SK-MEL-5 (cell line): ENCODE measurements around the gene HRC. TPM values are rescaled to one million over a fixed set of nuclear protein-coding genes. Genes with fewer than 3 reads are reported as not detected.
"Not testable (repeated sequence)": the region's sequence is repeated elsewhere in the genome, so short reads cannot be mapped to it uniquely, and the experiment has no call there.

Experiments
- DNase-seq: peaks from one replicate; pipeline ENCODE4 v3.0.0-alpha.2; 2016; ENCODE audit warnings: low read depth, low spot score
- in situ Hi-C: cut with HindIII; loops from 2 replicates; pipeline ENCODE4 v1.10.0; 2016; ENCODE audit warnings: low sequenced_read_pairs, high pct_unique_total_duplicates, low pct_unique_long_range_greater_than_20kb
- polyA plus RNA-seq, 2 experiments: library from polyadenylated mRNA; depleted of rRNA; stranded (reverse); fragments of >200 nt; gene quantifications; 2 replicates each; pipeline ENCODE4 v1.2.3, GENCODE V29; 2015
- total RNA-seq: library from RNA; depleted of rRNA; stranded (reverse); fragments of >200 nt; shearing (Covaris generic); gene quantifications from 2 replicates; pipeline ENCODE4 v1.2.3, GENCODE V29; 2014; rRNA removed

The HRC gene
- total RNA-seq, result not detected in 2 replicates
- polyA plus RNA-seq (2015; cell fraction: cytosol; rRNA removed), result not detected in 2 replicates
- polyA plus RNA-seq (2015; cell fraction: nucleus; rRNA removed), result 0.09 TPM in 1 of 2 replicates, not detected in the other

- in situ Hi-C loops, result no loop called here
Observed at GRCh38 chr19:49155005-49155819, at the start of gene HRC. HRC (minus strand) TSS chr19:49155396; CDS start chr19:49155237, 159 bp downstream.

GRCh38 chr19:49201042-49201441, 45.8 kb upstream of the HRC start:
- DNase-seq, result no peak
- in situ Hi-C loops, result no loop called here

More at GRCh38 chr19:49155005-49155819, at the start of gene HRC:
- DNase-seq, result no peak

- in situ Hi-C loops, result no loop called here
- peak; percentile 49 for DNase-seq
Observed at GRCh38 chr19:49200238-49200862, 45.2 kb upstream of the HRC start.

- DNase-seq, result no peak
- in situ Hi-C loops, result no loop called here
Observed at GRCh38 chr19:49196527-49197240, 41.5 kb upstream of the HRC start.

GRCh38 chr19:49194408-49194807, 39.2 kb upstream of the HRC start:
- no peak for DNase-seq
- in situ Hi-C loops, result no loop called here

- in situ Hi-C loops, result no loop called here
- no peak for DNase-seq
Observed at GRCh38 chr19:49193822-49194394, 38.7 kb upstream of the HRC start.

- DNase-seq, result no peak
- in situ Hi-C loops, result no loop called here
Observed at GRCh38 chr19:49190781-49191180, 35.6 kb upstream of the HRC start.

GRCh38 chr19:49189259-49189658, 34.1 kb upstream of the HRC start:
- in situ Hi-C loops, result no loop called here
- no peak for DNase-seq

- no peak for DNase-seq
Observed at GRCh38 chr19:49188626-49189200, 33.5 kb upstream of the HRC start.

GRCh38 chr19:49186108-49186507, 30.9 kb upstream of the HRC start:
- DNase-seq, result no peak
- in situ Hi-C loops, result no loop called here

More at GRCh38 chr19:49188626-49189200, 33.5 kb upstream of the HRC start:
- in situ Hi-C loops, result no loop called here

GRCh38 chr19:49182848-49183375, 27.7 kb upstream of the HRC start:
- in situ Hi-C loops, result no loop called here
- no peak for DNase-seq

- in situ Hi-C loops, DNase-seq: not testable (repeated sequence)
Observed at GRCh38 chr19:49182010-49182847, 27.0 kb upstream of the HRC start.

GRCh38 chr19:49180659-49181058, 25.5 kb upstream of the HRC start:
- no peak for DNase-seq
- in situ Hi-C loops, result no loop called here

- DNase-seq, result no peak
- in situ Hi-C loops, result no loop called here
Observed at GRCh38 chr19:49173198-49173597, 18.0 kb upstream of the HRC start.

GRCh38 chr19:49168421-49168820, 13.2 kb upstream of the HRC start:
- no peak for DNase-seq
- in situ Hi-C loops, result no loop called here

GRCh38 chr19:49167857-49168409, 12.7 kb upstream of the HRC start:
- in situ Hi-C loops, result no loop called here
- no peak for DNase-seq
